GM18867 (cell line): ENCODE data around the gene BAZ2B.
"Not testable (repeated sequence)": the region's sequence is repeated elsewhere in the genome, so short reads cannot be mapped to it uniquely, and the experiment has no call there.

ENCODE experiments used
- ATAC-seq: cut with Tn5 transposase; IDR thresholded peaks from one replicate; pipeline ENCODE4 v1.9.1; 2021; ENCODE audit warnings: mild to moderate bottlenecking, moderate library complexity; ENCODE audit not compliant: unreplicated experiment

Gene BAZ2B

GRCh38 chr2:159361603-159362002, 254.7 kb downstream of the BAZ2B start:
- not testable (repeated sequence) for ATAC-seq

DNA sequence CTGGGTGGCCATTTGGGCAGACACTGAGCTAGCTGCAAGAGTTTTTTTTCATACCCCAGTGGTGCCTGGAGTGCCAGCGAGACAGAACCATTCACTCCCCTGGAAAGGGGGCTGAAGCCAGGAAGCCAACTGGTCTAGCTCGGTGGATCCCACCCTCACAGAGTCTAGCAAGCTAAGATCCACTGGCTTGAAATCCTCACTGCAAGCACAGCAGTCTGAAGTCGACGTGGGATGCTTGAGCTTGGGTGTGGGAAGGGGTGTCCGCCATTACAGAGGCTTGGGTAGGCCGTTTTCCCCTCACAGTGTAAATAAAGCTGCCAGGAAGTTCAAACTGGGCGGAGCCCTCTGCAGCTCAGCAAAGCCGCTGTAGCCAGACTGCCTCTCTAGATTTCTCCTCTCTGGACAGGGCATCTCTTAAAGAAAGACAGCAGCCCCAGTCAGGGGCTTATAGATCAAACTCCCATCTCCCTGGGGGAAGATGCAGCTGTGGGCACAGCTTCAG, 260.2 kb downstream of the BAZ2B start:
- no peak for ATAC-seq

- no peak for ATAC-seq
These were observed 264.4 kb downstream of the BAZ2B start for GRCh38 chr2:159351977-159352376.

DNA sequence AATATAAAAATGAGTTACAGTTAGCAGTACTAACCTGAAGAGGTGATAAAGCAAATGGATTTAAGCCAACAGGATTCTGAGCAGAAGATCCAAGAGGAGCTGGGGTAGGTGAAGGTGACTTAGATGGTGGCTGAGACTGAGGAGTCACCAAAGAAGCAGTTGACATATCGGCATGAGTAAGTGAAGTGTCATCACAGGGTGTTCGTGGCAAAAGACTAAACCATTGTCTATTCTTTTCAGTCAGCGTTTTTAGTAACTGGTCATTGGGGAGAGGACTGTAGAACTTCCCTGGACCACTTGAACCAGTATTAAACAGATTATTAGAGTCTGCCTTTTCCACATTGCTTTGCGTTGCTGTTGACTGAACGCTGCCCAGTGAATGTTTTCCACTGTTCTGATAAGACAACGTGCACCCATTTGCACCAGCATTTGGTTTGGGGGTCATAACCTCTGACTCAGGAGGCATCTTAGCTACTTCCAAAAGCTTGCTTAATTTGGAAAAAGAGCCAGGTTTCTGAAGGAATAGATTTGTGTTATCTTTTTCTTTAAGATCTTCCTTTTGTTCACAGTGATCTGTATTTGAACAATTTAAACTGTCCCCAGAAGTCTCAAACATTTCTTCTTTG, 266.6 kb downstream of the BAZ2B start:
- ATAC-seq, result no peak

DNA sequence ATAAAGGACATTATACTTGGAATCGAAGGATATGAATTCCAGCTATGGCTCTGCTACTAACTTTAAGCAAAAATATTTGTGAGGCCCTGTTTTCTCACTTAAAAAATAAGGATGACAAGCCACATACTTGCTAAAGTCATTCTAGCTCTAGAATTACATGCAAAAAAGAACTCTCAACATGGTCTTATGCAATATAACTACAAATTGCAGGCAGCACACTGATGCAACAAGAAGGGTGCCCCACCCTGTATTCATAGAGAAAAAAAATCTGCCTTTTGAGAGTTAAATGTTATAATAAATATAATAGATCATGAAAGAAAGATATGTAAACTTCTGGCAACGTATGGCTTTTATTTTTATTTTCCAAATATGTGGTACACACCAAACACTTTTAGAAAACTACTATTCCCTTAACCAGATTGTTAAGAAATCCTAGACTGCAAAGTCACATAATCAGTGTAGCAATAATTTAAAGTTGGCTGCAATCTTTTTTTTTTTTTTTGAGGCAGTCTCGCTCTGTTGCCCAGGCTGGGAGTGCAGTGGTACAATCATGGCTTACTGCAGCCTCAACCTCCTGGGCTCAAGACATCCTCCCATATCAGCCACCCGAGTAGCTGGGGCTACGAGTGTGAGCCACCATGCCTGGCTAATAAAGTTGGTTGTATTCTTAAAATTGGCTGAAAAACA, 289.6 kb downstream of the BAZ2B start:
- ATAC-seq, result no peak

GRCh38 chr2:159322419-159322818, 293.9 kb downstream of the BAZ2B start:
- ATAC-seq, result no peak

GRCh38 chr2:159317392-159318088, 298.8 kb downstream of the BAZ2B start:
- ATAC-seq, result no peak

DNA sequence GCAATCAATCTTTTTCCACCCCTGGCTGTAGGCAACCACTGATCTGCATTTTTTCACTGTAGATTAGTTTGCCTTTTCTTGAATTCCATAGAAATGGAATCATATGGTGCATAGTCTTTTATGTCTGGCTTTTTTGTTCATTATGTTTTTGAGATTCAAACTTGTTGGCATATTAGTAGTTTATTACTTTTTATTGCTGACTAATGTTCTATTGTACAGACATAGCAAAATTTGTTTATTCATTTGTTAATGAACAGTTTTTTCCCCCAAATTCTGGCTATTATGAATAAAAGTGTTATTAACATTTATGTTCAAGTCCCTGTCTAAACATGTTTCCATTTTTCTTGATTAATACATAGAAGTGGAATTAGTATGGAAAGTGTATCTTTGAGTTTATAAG, 308.4 kb downstream of the BAZ2B start:
- ATAC-seq, result no peak

GRCh38 chr2:159300586-159300985, 315.8 kb downstream of the BAZ2B start:
- ATAC-seq, result no peak

DNA sequence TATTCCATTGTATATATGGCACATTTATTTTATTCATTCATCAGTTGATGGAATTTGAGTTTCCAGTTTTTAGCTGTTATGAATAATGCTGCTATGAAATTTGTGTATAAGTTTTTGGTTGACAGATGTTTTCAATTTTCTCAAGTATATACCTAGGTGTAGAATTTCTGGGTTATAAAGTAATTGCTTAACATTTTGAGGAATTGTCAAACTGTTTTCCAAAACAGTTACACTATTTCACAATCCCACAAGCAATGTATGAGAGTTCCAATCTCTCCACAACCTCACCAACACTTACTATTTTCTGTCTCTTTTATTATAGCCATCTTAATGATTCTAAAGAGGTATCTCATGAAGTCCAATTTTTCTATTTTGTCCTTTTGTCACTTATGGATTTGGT, 317.4 kb downstream of the BAZ2B start:
- ATAC-seq, result no peak

GRCh38 chr2:159297042-159297707, 319.2 kb downstream of the BAZ2B start:
- ATAC-seq, result no peak

GRCh38 chr2:159292157-159292556, 324.2 kb downstream of the BAZ2B start:
- no peak for ATAC-seq

- ATAC-seq, result no peak
These were observed 325.9 kb downstream of the BAZ2B start for GRCh38 chr2:159290289-159290907.

- ATAC-seq, result no peak
These were observed 328.6 kb downstream of the BAZ2B start for GRCh38 chr2:159287733-159288132.

DNA sequence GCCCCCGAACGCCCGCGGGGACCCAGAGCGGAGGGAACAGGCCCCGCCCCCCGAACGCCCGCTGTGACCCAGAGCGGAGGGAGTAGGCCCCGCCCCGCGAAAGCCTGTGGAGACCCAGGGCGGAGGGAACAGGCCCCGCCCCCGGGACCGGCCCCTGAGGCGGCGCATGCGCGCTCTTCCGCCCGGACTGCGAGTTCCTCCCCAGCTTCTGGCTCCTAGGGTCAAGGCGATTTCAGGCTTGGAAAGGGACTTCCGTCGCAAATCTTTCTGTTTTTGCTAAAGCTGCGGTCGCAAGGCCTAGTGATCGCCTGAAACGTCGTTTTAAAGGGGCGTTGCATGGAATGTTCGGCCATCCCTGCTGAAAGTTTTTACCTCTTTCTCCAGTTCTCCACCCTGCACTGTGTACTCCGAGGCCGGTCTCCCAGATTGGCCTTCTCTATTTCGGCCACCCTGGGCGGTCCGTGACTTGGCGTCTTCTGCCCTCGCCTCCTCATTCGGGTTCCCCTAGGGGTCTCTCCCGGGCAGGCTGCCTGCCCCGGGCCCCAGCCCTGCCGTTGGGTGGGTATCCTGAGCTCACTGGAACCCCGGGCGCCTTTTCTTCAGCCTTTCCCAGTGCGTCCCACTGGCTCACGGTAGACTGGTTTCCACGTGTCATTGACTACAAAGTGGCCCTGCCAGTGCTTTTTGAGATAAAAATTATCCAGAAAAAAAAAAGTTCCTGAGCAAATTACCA, 329.5 kb downstream of the BAZ2B start:
- ATAC-seq, result peak; percentile 92

GRCh38 chr2:159285929-159286708, 330.2 kb downstream of the BAZ2B start, which contains the start of gene WDSUB1:
Gene WDSUB1, minus strand, starts transcription at chr2:159286703. Its CDS starts 3,634 bp downstream, at chr2:159283069.
- ATAC-seq, result peak; percentile 16

- ATAC-seq, result no peak
These were observed 330.9 kb downstream of the BAZ2B start for GRCh38 chr2:159285433-159285832.

DNA sequence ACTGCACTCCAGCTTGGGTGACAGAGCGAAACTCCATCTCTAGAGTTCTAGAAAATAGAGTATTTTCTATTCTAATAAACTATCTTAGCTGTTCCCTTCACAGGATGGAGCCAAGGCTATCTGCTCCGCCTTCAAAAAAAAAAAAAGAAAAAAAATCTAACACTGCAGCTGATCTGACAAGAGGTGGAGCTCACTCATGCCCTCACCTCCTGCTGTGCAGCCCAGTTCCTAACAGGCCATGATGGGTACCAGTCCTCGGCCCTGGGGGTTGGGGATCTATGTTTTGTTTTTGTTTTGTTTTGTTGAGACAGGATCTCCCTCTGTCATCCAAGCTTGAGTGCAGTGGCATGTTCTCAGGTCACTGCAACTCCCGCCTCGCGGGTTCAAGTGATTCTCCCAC, 332.8 kb downstream of the BAZ2B start:
- no peak for ATAC-seq

DNA sequence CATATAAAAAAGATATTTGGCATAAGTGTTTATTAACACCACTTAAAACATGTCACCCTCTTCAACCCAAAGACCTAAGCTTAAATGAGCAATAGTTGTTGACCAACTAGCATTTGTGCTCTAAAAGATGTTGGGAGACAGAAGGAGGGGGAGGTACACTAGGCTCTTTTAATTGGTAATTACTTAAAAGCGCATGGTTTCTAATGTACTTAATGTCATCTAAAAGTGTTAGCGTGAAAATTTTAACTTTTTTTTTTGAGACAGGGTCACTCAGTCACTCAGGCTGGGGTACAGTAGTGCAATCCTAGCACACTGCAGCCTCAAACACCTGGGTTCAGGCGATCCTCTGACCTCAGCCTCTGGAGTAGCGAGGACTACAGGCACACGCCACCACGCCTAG, 335.3 kb downstream of the BAZ2B start:
- ATAC-seq, result no peak
